Activated CD4-positive, alpha-beta T cell treated with anti-CD3 and anti-CD28 coated beads for 4 hours (primary cell): Measurements from ENCODE around the gene RANBP17.
"Not testable (repeated sequence)": the region's sequence is repeated elsewhere in the genome, so short reads cannot be mapped to it uniquely, and the experiment has no call there.

Experiments
- DNase-seq, 2 donors: peaks; one replicate each; pipeline ENCODE4 v3.0.0-alpha.2; 2020

The RANBP17 gene

DNA sequence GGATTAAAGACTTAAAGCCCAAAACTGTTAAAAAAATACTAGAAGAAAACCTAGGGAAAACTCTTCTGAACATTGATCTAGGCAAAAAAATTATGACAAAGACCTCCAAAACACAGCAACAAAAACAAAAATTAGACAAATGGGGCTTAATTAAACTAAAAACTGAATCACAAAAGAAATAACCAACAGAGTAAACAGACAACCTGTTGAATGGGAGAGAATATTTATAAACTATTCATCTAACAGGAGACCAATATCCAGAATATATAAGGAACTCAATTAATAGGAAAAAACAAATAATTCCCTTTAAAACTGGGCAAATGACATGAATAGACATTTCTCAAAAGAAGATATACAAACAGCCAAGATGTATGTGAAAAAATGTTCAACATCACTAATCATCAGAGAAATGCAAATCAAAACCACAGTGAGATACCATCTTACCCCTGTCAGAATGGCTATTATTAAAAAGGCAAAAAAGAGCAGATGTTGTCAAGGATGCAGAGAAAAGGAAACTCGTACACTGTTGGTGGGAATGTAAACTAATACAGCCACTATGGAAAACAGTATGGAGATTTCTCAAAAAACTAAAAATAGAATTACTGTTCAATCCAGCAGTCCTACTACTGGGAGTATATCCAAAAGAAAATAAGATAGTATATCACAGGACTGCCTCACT lies 397.1 kb downstream of the RANBP17 start:
- DNase-seq, result no peak

DNA sequence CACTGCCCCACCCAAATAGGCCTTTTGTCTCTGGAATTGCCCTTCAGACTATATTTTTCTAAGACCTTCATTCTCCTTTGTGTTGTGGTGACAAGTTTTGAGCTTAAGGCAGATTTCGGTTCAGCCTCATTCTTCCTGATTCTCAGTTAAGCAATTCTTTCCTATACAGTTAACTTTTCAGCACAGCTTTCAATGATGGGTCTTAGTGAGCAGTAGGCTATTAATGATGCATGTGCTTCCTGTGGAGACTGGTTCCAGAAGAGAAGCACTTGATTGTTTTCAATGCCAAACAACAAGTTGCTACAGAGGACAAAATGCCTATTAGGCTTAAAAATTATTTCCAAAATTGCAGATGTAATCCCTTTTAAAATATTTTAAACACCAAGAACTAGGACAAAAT lies 399.5 kb downstream of the RANBP17 start:
- DNase-seq, result no peak

DNA sequence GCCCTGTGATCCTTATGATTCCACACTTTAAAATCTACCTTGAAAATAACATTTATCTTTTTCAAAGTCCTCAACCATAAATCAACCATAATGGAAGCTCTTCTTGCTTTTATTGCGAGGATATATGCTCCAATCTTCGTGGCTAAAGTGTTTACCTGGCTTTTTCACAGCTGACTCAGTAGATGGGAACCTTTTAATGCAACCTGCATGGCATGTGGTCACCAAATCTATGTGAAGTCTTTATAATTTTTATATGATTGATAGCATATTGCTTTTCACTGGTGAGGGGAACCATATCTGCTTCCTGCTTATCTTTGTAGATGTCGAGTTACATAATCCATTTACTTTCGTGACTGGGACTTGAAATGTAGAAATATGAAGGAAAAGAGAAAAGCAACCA lies 400.1 kb downstream of the RANBP17 start:
- DNase-seq, result no peak

DNA sequence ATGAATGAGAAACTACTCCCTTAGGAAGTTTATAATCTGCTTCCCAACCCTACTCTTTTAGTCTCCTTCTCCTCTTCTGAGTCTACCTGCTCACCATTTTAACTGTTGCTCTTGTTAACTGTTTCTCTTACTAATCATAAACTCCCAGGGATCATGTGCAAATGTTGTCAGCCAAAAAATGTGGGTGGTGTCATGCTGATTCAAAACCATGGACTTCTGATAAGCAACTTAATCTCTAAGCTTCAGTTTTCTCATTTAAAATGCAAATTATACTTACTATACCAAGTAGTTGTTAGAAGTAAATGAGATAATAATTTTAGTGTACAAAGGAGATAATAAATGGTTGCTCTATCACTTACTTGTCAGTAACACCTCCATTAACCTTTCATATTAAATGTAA lies 401.4 kb downstream of the RANBP17 start:
- no peak for DNase-seq

DNA sequence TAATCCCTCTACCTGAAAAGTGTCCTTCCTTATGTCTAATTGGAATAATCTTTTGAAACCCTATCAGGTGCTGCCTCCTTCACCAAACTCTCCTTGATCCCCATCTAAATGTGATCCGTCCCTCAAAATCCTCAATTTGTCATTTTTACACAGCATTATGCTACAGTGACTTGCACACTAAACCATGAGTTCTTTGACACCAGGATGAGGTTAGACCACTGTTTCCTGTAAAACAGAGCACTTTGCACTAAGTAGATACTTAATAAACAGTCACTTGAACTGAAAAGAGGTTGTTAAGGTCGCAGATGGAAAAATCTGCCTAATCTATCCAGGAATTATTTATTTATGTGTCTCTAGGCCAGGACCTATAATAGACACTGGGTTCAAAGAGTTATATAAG lies 403.0 kb downstream of the RANBP17 start:
- DNase-seq, result no peak

DNA sequence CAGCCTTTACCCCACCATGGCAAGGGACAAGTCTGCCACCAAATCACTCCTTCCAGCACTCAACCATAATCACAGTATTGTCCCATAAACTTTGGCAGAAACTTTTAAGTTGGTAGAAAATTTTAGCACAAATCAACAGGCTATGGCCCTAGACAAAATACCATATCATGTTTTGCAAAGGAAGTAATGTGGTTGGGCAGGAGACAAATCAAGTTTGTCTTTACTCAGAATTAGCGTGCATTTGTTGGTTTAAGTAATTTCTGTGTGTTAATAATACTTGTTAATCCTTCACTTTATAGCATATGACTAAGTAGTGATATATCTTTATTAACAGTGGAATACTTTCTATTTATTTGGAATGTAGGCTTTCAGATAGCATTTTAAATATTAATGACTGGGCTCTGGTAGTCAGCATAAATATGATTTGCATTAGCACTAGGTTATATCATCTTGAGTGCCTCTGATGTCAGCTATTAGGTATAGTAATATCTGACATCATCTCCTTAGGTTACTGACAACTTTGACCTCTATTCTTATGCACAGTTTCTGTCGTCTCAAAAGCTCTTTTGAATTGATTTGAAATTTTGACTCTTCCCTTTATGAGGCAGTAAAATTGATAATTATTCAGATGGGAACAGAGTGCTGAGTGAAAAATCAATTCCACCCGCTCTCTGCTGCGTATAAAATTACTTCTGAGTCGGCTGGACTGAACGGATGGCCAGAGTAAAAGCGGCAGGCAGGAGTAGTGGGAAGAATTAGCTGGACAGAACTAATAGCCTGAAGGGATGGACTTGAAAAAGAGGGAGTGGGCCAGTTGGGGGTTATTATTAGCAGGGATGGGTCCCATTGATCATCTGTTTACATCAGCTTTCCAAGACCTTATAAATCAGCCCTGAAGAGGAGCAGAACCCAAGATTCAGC lies 407.1 kb downstream of the RANBP17 start:
- no peak for DNase-seq

DNA sequence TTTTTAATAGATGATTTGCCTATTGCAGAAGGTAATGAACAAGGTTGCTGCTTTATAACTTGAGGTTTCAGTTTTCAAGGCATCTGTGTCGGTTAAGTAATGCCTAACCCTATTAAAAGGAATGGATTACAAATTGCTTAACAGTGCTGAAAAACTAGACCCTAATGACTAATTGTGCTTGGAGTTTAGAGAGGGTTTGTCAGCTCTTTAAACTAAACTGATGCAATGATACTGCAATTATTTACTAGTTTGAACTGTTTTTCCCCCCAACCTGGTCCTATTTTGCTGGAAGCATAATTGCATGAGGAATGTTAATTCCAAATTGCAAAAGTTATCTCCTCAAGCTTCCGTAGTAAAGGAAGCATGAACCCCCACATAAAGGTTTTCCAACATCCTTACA lies 407.9 kb downstream of the RANBP17 start:
- DNase-seq, result no peak

DNA sequence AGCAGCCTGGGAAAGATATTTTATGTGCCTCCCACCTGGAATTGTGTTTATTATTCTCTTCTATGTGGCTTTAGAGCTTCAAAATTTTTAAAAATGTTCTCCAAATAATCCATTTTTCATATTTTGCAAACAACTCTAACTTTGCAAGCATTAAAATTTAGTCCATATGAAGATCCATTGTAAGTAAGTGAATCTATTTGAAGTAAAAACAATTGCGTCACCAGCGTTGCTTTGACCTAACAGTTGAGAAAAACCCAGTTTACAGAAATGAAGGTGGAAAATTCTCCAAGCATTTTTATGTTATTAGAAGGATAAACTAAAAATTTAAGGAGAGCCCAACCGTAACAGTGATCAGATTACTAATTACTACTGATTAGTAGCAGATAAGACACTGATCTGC lies 408.3 kb downstream of the RANBP17 start:
- DNase-seq, result no peak

DNA sequence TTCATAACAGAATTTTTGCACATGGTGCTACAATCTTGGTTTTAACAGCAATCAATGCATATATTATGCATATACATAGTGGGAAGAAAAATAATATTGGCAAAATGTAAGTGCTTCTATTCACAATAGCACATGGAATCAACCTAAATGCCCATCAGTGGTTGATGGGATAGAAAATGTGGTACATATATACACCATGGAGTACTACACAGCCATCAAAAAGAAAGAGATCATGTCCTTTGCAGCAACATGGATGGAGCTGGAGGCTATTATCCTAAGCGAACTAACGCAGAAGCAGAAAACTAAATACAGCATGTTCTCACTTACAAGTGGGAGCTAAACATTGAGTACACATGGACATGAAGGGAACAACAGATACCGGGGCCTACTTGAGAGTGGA lies 410.0 kb downstream of the RANBP17 start:
- DNase-seq, result no peak

DNA sequence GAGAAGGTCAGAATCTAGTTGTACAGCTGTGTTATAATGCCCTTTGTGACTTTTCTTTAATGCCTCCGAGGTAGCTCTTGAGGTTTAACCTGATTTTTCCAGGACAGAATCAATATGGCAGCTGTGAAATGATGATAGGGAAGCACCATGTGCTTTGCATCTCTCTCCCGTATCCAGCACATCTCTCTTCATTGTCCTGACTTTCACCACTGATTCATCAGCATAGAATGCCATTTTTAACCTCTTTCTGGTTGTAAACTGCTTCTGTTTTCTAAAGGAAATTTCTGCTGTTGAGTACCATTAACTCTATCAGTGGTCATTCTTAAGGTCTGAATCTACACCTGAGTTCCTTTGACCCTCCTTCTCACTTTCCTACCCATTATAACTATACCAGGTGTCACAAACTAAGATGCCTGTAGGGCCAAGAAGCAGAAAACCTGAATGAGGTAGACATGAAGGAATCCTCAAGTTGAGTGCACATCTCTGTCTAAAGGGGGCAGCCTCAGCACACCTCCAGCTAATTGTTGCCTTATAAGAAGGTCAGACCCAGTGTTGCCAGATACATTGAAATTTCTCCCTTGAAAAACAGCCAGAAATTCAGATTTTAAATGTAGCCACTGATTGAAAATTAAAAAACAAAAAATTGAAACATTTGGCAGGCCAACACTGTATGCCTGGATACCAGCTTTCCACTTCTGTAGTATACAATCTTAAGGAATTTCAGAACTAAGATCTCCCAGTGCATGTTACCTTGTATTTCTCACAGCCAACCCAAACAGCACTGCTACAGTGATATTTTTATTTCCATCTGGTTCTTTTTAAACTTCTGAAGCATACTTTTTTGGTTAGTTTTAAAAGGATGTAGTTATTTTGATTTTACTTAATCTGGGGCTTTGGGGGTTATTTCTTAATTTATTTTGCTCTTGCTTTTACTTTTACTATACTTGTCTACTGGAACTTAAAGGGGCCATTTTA lies 411.5 kb downstream of the RANBP17 start:
- no peak for DNase-seq

DNA sequence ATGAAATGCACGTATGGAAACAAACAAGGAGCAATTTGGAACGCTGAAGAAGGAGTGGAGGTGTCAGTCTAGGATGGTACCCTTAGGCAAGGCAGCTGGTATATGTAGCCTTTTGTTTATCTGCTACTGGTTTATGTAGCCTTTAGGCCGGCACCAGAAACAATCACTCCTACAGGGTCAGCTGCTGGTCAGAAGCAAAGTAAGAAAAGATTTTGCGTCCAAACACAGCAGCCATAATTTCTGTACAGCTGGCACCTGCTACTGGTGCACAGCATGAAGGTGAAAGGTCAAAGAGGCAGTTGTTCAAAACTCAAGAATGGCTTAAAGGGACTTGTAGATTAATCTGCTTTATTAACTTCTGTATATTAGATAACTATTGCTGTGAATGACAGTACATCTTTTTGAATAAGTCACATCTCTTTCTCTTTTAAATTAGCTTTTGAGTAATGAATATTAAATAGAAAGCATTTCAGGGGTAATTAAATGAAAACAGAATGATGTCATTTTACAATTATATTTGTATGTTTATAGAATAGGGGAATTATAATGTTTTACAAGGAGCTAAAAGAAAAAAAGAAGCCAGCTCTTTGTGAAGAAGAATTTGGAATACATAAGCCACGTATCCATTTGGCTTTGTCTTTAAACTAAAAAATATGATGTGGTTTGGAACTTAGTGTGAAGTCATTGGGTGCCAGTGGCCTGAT lies 414.2 kb downstream of the RANBP17 start:
- DNase-seq, result no peak

DNA sequence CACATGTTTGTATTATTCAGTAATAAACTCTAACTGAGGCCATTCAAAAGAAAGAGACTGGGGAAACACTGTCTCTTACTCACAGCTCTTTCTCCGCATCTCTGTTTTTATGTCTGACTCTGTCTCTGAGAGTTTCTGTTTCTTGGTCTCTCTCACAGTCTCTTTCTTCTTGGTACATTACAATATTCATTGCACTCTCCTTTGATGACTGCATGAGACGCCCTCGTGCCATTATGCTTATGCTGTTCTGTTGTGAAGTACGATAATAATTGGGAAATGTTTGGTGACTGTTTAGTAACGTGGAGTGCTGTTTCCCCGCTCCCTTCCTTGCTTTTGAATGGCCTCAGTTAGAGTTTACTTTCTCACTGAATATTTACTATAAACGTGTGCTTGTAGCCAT lies 421.9 kb downstream of the RANBP17 start:
- no peak for DNase-seq

DNA sequence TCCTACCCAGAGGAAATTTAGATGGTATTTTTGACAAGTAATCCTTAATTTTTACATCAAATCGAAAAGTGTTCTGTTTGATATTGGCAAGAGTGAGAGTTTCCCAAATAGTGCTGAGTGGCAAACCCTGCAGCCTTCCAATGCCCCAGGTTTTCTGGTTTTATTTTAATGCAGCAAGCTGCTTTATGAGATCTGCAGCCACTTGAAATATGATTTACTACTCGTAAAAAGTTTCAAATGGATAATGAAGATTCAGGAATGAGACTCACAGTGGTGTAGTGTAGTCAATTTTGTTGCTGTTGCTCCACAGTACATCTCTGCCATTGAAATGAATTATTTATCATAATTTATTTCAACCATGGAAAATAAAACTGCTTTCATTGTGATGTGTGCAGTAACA lies 423.6 kb downstream of the RANBP17 start:
- no peak for DNase-seq

DNA sequence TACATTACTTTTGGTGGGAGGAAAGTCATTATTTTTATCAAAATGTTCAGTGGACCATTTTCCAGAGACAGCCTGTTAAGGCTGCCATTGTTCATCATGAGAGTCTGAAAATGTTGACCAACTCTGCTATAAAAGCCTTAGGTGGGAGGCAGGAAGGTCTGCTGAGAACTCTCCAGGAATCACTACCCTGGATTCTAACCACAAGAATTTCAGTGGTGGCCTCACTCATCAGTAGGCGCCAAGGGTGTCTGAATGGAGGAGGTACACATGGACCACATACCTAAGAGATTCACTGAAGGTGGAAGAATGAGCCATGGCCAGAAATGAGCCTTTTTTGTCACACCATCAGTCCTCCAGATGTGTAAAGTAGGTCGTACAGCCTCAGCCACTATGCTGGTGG lies 426.2 kb downstream of the RANBP17 start:
- DNase-seq, result no peak

DNA sequence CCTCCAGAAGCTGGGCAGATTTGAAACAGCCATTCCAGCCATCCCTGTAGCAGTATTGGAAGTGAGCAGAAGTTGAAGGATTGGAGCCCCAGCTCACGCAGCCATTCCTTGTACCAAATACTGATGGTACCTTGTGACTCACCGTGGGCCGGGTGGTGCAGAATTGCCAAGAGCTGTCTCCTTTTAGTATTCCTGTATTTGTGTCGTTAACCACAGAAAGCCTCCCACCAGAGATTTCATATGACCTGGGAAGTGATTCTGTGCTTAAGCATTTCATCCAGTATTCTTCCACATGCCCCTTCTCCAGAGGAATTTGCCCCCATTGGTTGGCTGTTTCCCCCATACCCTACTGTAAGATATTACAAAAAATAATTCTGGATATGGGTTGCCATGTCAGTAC lies 429.6 kb downstream of the RANBP17 start:
- DNase-seq, result no peak

DNA sequence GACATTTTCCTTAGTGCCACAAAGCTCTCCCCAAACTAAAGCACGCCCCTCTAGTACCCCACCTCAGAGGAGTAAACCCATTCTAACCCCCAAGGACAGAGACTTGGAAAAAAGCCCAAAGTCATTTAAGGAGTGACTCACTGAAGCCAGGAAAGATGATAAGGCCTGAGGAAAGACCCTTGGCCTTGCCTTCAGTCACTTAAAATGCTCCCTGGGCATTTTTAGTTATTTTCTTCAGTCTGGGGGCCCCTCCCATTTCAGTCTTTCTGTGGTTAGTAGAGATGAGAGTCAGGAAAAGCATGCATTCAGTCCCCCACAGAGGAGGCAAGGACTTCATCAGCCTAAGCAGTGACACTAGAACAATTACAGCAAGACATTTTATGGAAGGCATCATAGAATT lies 433.5 kb downstream of the RANBP17 start:
- DNase-seq, result no peak

DNA sequence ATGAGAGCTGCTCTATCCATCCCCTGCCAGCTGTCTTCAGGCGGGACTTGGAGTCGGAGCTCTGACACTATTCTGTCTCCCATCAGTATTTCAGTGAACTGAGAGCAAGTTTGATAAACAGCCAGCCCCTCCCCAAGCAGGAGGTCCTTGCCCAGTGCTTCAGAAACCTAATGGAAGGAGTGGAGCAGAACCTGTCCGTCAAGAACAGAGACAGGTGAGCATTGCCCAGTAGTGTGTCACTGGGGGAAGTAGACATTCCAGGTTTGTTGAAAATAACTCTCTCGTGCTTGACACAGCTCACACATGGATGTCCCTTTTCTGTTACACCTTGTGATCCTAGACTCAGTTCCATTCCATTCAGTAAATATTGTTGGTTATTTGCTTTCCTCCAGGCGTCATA lies 434.0 kb downstream of the RANBP17 start:
- no peak for DNase-seq

DNA sequence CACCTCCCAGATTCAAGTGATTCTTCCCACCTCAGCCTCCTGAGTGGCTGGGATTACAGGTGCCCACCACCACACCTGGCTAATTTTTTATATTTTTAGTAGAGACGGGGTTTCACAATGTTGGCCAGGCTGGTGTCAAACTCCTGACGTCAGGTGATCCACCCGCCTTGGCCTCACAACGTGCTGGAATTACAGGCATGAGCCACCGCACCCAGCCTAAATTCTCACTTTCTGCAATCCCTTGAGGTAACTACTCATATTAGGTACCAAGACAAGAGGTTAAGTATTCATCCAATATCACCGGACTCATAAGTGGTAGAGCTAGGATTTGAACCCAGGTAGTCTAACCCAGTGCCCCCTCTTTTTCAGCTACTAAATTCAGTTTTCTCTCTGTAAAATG lies 436.1 kb downstream of the RANBP17 start:
- DNase-seq, result not testable (repeated sequence)

DNA sequence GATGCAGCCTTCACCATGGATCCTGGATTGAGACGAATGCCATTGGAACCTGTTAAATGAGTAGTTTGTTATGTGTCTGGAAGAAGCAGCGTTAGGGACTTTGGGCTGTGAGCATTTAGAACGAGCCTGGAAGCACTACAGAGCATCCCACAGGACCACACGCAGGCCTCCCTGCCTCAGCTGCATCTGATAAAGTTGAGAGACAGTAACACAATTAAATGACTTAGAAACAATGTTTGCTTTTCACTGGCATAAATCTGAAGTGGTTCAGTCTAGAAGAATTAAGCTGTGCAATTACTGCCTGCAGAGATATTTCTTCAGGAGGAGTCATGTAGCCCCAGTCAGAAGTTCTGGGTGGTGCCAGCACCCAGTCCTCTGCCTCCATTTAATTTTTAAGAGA lies 437.4 kb downstream of the RANBP17 start:
- DNase-seq, result no peak

DNA sequence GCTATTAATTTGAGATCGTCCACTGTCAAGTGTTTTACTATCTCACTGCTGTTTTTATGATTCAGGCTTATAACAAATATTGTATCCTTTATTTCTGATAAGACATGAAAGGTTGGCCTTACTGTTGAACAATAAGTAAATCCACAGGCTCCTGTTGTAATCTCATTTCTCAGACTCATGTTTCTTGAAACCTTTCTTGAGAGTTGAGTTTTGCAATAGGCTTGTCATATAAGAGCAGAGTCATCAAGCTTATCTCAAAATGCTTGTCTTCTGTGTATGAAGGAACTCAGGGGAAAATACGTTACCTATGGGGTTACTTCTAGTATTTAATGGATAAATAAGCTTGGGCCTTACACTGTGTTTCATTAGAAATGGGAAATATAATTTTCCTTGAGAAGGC lies 438.0 kb downstream of the RANBP17 start:
- DNase-seq, result no peak

DNA sequence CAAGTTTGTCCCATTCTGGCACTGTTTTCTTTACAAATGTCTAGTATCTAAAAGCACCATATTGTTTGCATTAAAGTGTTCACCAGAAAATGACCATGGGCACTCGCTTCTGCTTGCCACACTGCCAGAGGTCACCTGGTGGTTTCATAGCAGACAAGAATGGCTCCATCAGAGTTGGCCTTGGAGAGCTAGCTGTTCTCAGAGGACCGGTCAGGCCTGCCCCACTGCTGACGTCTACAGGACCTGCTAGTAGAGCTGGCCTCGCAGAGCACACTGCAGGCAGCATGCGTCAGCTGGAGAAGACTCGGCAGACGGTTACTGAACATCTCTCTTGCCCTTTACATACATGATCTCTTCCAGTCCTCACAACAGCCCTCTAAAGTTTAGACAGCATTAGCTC lies 438.5 kb downstream of the RANBP17 start:
- no peak for DNase-seq

DNA sequence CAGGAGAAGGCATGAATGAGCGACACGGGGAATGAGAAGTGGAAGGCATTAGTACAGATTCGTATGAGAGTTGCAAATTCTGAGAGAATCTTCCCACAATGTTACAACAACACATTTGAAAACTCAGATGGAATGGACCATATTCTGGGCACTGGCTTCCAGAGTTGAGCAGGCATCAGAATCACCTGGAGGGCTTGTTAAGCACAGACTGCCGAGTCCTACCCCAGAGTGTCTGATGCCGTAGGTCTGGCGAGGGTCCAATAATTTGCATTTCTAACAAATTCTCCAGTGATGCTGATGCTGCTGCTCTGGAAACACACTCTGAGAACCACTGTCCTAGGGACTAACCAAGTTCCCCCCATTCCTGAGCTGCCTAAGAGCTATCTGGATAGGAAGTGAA lies 444.3 kb downstream of the RANBP17 start:
- DNase-seq, result no peak
